A673 (cell line): Measurements from ENCODE around the gene SCUBE1. TPM values are rescaled to one million over a fixed set of nuclear protein-coding genes. Genes with fewer than 3 reads are reported as not detected.

Experiments used
- BruUV-seq: library from RNA; stranded (reverse); fragments of 400-500 nt; replicated peaks from 2 replicates; lab custom pipeline; 2021; lab: Mats Ljungman, UMichigan
- CTCF ChIA-PET: fragments of 300-600 bp; sonication (Branson Sonifier 250); formaldehyde crosslinking; loops from one replicate; lab custom pipeline; 2022; ENCODE audit warnings: antibody characterized with exemption; lab: Charles Lee
- POLR2A ChIA-PET: fragments of 300-600 bp; sonication (Branson Sonifier 250); formaldehyde crosslinking; loops from one replicate; lab custom pipeline; 2022; ENCODE audit warnings: antibody characterized with exemption; ENCODE audit not compliant: low non-redundant PET; lab: Charles Lee
- DNase-seq: peaks from one replicate; pipeline ENCODE4 v3.0.0-alpha.2; 2015; ENCODE audit warnings: low spot score
- H3K27ac ChIP-seq: fragments of 200-600 bp; sonication (generic); 2 replicates; pipeline ENCODE4 v1.5.1; 2016; ENCODE audit warnings: mixed run types, low read depth, mild to moderate bottlenecking, mixed read lengths, antibody characterized with exemption, low read length; ENCODE audit not compliant: poor library complexity, severe bottlenecking
- H3K27me3 ChIP-seq: fragments of 200-600 bp; sonication (generic); replicated peaks from 2 replicates; pipeline ENCODE4 v1.6.1; 2017; ENCODE audit warnings: mixed run types, low read depth, mild to moderate bottlenecking, mixed read lengths, antibody characterized with exemption, low read length; ENCODE audit not compliant: insufficient read depth, poor library complexity
- H3K36me3 ChIP-seq: fragments of 200-600 bp; sonication (generic); 2 replicates; pipeline ENCODE4 v1.6.1; 2016; ENCODE audit warnings: mixed run types, mild to moderate bottlenecking, mixed read lengths, antibody characterized with exemption, low read length; ENCODE audit not compliant: insufficient read depth, poor library complexity, severe bottlenecking
- H3K4me1 ChIP-seq: fragments of 200-600 bp; sonication (generic); 2 replicates; pipeline ENCODE4 v1.6.1; 2017; ENCODE audit warnings: mixed run types, mild to moderate bottlenecking, mixed read lengths, antibody characterized with exemption, low read length; ENCODE audit not compliant: insufficient read depth, poor library complexity, severe bottlenecking
- H3K4me3 ChIP-seq: fragments of 200-600 bp; sonication (generic); 2 replicates; pipeline ENCODE4 v1.5.1; 2016; ENCODE audit warnings: low read depth, mixed run types, mild to moderate bottlenecking, mixed read lengths, low read length; ENCODE audit not compliant: poor library complexity, severe bottlenecking
- H3K9me3 ChIP-seq: fragments of 200-600 bp; sonication (generic); 2 replicates; pipeline ENCODE4 v1.6.1; 2016; ENCODE audit warnings: mixed run types, low read depth, mild to moderate bottlenecking, mixed read lengths, antibody characterized with exemption, low read length; ENCODE audit not compliant: poor library complexity, severe bottlenecking
- EZH2 ChIP-seq: fragments of 200-600 bp; sonication (generic); IDR thresholded peaks from 2 replicates; pipeline ENCODE4 v1.6.1; 2017; ENCODE audit warnings: borderline replicate concordance, low read depth, mild to moderate bottlenecking, mixed read lengths, antibody characterized with exemption, low read length; ENCODE audit not compliant: poor library complexity, severe bottlenecking
- intact Hi-C: fragments of 100-400 bp; cut with micrococcal nuclease; formaldehyde crosslinking; loops from one replicate; pipeline ENCODE4 v1.10.0; 2022; ENCODE audit not compliant: unreplicated experiment
- total RNA-seq: library from RNA; stranded (reverse); gene quantifications from 2 replicates; pipeline ENCODE4 v1.2.3, GENCODE V29; 2021
- TF ChIP-seq, protein P1 (sequence below): fragments of 300-800, 200-600 bp; sonication (generic); conservative IDR thresholded peaks from 2 replicates; pipeline ENCODE4 v1.5.1; 2017; ENCODE audit warnings: low read depth, mild to moderate bottlenecking, antibody characterized with exemption, low read length, moderate library complexity, mixed read lengths

The SCUBE1 gene
- total RNA-seq, 1 experiment from 2014 or later = 0.24 TPM

DNA sequence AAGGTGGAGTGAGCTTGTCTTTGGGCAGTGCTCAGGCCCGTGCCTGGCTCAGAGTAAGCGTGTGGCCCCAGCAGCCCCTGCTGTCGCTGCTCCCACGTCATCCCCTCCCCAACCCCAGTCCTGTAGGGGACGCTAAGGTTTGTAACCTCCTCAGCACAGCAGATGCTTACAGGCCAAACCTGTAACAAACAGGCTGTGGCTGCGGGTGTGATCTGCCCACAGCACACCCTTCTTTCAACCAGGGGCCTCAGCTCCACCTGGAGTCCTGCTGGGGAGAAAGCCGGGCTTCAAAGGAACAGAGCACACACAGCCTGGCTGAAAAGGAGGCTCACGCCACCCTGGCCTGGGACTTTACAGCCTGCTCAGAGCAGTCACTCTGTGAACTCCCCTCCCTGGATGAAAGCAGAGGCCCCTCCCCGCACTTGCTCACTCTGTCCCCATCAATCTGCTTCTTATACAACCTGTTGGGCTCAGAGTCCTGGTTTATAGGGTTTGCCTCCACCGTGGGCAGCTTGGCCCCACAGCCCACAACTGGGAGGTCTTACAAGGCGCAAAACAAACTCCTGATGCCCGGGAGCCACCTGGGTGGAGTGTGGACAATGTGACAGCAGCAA, 54.3 kb downstream of the SCUBE1 start:
- Histone ChIP-seq H3K4me1 (peaks cover 15% of the 10 kb centered on the region), H3K27ac (no peak overlapping the region), H3K9me3 (no peaks in the 10 kb centered on the region), H3K4me3 (no peak overlapping the region), H3K27me3 (no peaks in the 10 kb centered on the region), H3K36me3 (no peaks in the 10 kb centered on the region)
- ChIA-PET CTCF (no interaction called here), POLR2A (no interaction called here)
- BruUV-seq = no TSS peak
- intact Hi-C loops = no loop called here
- DNase-seq = no peak
- no peak for TF ChIP-seq EZH2
- TF ChIP-seq, protein P1, sequence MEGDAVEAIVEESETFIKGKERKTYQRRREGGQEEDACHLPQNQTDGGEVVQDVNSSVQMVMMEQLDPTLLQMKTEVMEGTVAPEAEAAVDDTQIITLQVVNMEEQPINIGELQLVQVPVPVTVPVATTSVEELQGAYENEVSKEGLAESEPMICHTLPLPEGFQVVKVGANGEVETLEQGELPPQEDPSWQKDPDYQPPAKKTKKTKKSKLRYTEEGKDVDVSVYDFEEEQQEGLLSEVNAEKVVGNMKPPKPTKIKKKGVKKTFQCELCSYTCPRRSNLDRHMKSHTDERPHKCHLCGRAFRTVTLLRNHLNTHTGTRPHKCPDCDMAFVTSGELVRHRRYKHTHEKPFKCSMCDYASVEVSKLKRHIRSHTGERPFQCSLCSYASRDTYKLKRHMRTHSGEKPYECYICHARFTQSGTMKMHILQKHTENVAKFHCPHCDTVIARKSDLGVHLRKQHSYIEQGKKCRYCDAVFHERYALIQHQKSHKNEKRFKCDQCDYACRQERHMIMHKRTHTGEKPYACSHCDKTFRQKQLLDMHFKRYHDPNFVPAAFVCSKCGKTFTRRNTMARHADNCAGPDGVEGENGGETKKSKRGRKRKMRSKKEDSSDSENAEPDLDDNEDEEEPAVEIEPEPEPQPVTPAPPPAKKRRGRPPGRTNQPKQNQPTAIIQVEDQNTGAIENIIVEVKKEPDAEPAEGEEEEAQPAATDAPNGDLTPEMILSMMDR = no peak

GRCh38 chr22:43288378-43288777, 54.8 kb downstream of the SCUBE1 start:
- no peak for TF ChIP-seq EZH2
- TF ChIP-seq, protein P1 = no peak
- Histone ChIP-seq H3K27ac (no peak overlapping the region), H3K36me3 (no peaks in the 10 kb centered on the region), H3K9me3 (no peaks in the 10 kb centered on the region), H3K4me1 (peaks cover 15% of the 10 kb centered on the region), H3K4me3 (no peak overlapping the region), H3K27me3 (no peaks in the 10 kb centered on the region)
- no peak for DNase-seq
- intact Hi-C loops = no loop called here
- ChIA-PET POLR2A (no interaction called here), CTCF (no interaction called here)
- no TSS peak for BruUV-seq

DNA sequence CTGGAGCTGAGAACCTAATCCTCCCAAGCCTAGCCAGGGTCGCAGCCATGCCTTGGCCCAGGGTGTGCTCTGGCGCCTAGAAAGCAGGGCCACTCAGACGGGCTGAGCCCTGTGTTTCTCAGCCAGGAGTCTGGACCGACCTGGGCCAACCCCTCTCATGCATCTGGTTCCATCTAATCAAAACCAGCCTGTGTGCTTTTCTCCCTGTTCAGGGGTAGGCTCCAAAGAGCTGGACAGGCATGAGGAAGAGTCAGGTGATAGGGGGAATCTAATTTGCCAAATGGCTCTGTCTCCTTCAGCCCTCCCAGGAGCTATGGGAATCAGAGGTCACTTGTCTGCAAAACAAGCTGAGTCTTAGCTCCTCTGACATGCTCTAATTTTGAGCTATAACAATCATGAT, 55.7 kb downstream of the SCUBE1 start:
- H3K9me3 ChIP-seq = no peaks in the 10 kb centered on the region
- intact Hi-C loops = no loop called here
- no peak overlapping the region for H3K27ac ChIP-seq
- no peaks in the 10 kb centered on the region for H3K36me3 ChIP-seq
- no TSS peak for BruUV-seq
- ChIA-PET POLR2A (no interaction called here), CTCF (no interaction called here)
- no peaks in the 10 kb centered on the region for H3K27me3 ChIP-seq
- H3K4me3 ChIP-seq = no peak overlapping the region
- DNase-seq = no peak
- TF ChIP-seq EZH2 = no peak
- TF ChIP-seq, protein P1 = no peak
- H3K4me1 ChIP-seq = peaks cover 15% of the 10 kb centered on the region
